Body of pancreas (tissue), 4 donors: ENCODE data around the gene PDK4.

Source experiments
- POLR2A ChIP-seq, 3 donors: fragments of 450-650 bp; IDR thresholded peaks; one replicate each; pipeline ENCODE4 v1.6.1; 2016; ENCODE audit warnings: antibody characterized with exemption in 3 of 3, mild to moderate bottlenecking in 2 of 3
- TF ChIP-seq, protein P1 (sequence below), 7 experiments: fragments of 450-650 bp in 4 of 7; fragments of 200-600 bp in 3 of 7; sonication (generic) in 3 of 7; IDR thresholded peaks; one replicate each; pipeline ENCODE4 v1.5.1; 2016 to 2019; ENCODE audit warnings: antibody characterized with exemption in 7 of 7

GRCh38 chr7:95599069-95599468 is 2.8 kb upstream of the PDK4 start:
- TF ChIP-seq, protein P1, sequence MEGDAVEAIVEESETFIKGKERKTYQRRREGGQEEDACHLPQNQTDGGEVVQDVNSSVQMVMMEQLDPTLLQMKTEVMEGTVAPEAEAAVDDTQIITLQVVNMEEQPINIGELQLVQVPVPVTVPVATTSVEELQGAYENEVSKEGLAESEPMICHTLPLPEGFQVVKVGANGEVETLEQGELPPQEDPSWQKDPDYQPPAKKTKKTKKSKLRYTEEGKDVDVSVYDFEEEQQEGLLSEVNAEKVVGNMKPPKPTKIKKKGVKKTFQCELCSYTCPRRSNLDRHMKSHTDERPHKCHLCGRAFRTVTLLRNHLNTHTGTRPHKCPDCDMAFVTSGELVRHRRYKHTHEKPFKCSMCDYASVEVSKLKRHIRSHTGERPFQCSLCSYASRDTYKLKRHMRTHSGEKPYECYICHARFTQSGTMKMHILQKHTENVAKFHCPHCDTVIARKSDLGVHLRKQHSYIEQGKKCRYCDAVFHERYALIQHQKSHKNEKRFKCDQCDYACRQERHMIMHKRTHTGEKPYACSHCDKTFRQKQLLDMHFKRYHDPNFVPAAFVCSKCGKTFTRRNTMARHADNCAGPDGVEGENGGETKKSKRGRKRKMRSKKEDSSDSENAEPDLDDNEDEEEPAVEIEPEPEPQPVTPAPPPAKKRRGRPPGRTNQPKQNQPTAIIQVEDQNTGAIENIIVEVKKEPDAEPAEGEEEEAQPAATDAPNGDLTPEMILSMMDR (IDR thresholded peaks at IDR 0.05), result no peak
- no peak for TF ChIP-seq POLR2A (IDR thresholded peaks at IDR 0.05)
